K562 (cell line): ENCODE measurements around the gene TNFRSF6B. TPM values are rescaled to one million over a fixed set of nuclear protein-coding genes. Genes with fewer than 3 reads are reported as not detected.
A peak's percentile ranks its signal among the peaks of the same experiment; 100 is the strongest.

ENCODE experiments used
- ATAC-seq: fragments of 200-7000 bp; cut with Tn5 transposase; 3 replicates; pipeline ENCODE4 v1.9.1; 2020; ENCODE audit warnings: moderate library complexity
- BruUV-seq: library from RNA; stranded (reverse); fragments of 400-500 nt; replicated peaks from 2 replicates; lab custom pipeline; 2021; lab: Mats Ljungman, UMichigan
- CTCF ChIA-PET: fragments of 300-600 bp; formaldehyde crosslinking; extraction: SDS; loops from one replicate; lab custom pipeline; 2021; ENCODE audit warnings: low intra/inter-chr PET ratio; lab: Yijun Ruan, JAX
- POLR2A ChIA-PET: fragments of 300-600, 350-650 bp; sonication (Branson Sonifier 250); formaldehyde crosslinking; extraction: SDS; loops from one replicate; lab custom pipeline; 2021; ENCODE audit warnings: antibody characterized with exemption, inconsistent platforms; lab: Yijun Ruan, JAX
- DNase-seq, 4 experiments: peaks; one replicate each; pipeline versions ENCODE4 v3.0.0 to v3.0.0-alpha.2; 2011 to 2018; ENCODE audit warnings: low spot score in 3 of 4, mixed read lengths in 3 of 4; ENCODE audit errors: extremely low read depth in 1 of 4
- FAIRE-seq: peaks from 2 replicates; lab custom pipeline; 2011; peaks lifted over from hg19 to GRCh38; lab: Jason Lieb, UNC
- H2AFZ ChIP-seq: 2 replicates; pipeline ENCODE4 v1.6.0; 2011; ENCODE audit warnings: low read depth, low read length, control low read depth, inconsistent platforms
- H3K27ac ChIP-seq: fragments of 200-600 bp; 3 replicates; pipeline ENCODE4 v1.8.0; 2011; ENCODE audit warnings: low read depth, mild to moderate bottlenecking, control low read depth, inconsistent platforms, low read length, moderate library complexity, mixed read lengths; ENCODE audit errors: extremely low read depth
- H3K27me3 ChIP-seq, 2 experiments: fragments of 300-600 bp in 1 of 2; 2 replicates in 1 of 2; 3 replicates in 1 of 2; pipeline versions ENCODE4 v1.6.0 to v1.8.0; 2011; ENCODE audit warnings: inconsistent platforms in 2 of 2, low read length in 2 of 2, mild to moderate bottlenecking in 1 of 2, mixed read lengths in 1 of 2, moderate library complexity in 1 of 2; ENCODE audit not compliant: control insufficient read depth in 2 of 2, insufficient read depth in 2 of 2
- H3K36me3 ChIP-seq: fragments of 300-600 bp; 3 replicates; pipeline ENCODE4 v1.8.0; 2011; ENCODE audit warnings: mild to moderate bottlenecking, low read length, inconsistent platforms; ENCODE audit not compliant: control insufficient read depth, insufficient read depth
- H3K4me1 ChIP-seq, 2 experiments: fragments of 200-600 bp in 1 of 2; replicated peaks in 1 of 2; 2 replicates in 1 of 2; 3 replicates in 1 of 2; pipeline versions ENCODE4 v1.5.1 to v1.8.0; 2011; ENCODE audit warnings: inconsistent platforms in 2 of 2, low read length in 2 of 2, mild to moderate bottlenecking in 1 of 2, mixed read lengths in 1 of 2, moderate library complexity in 1 of 2; ENCODE audit not compliant: control insufficient read depth in 2 of 2, insufficient read depth in 2 of 2
- H3K4me2 ChIP-seq: 2 replicates; pipeline ENCODE4 v1.6.1; 2011; ENCODE audit warnings: low read length, control low read depth, inconsistent platforms, mixed read lengths; ENCODE audit not compliant: insufficient read depth
- H3K4me3 ChIP-seq: fragments of 200-600 bp; sonication (generic), shearing (Covaris generic); 2 replicates; pipeline ENCODE4 v1.5.1; 2016; ENCODE audit warnings: control low read depth, inconsistent platforms
- H3K79me2 ChIP-seq: fragments of 200-600 bp; 3 replicates; pipeline ENCODE4 v1.8.0; 2011; ENCODE audit warnings: low read length, inconsistent platforms; ENCODE audit not compliant: control insufficient read depth, insufficient read depth
- H3K9ac ChIP-seq, 2 experiments: 2 replicates each; pipeline versions ENCODE4 v1.6.0 to v1.6.1; 2011; ENCODE audit warnings: low read depth in 2 of 2, low read length in 2 of 2, control low read depth in 1 of 2, inconsistent platforms in 1 of 2, mild to moderate bottlenecking in 1 of 2, mixed read lengths in 1 of 2; ENCODE audit not compliant: insufficient read depth in 1 of 2
- H3K9me1 ChIP-seq: one replicate; pipeline ENCODE4 v1.6.0; 2011; ENCODE audit warnings: inconsistent platforms, mild to moderate bottlenecking, low read length, moderate library complexity; ENCODE audit not compliant: control insufficient read depth, insufficient read depth
- H3K9me3 ChIP-seq: replicated peaks from 2 replicates; pipeline ENCODE4 v1.5.1; 2011; ENCODE audit warnings: low read depth, low read length, inconsistent platforms; ENCODE audit not compliant: control insufficient read depth, insufficient read depth
- H4K20me1 ChIP-seq: replicated peaks from 2 replicates; pipeline ENCODE4 v1.6.1; 2011; ENCODE audit warnings: low read length, inconsistent platforms, mixed read lengths; ENCODE audit not compliant: control insufficient read depth, insufficient read depth
- CEBPG ChIP-seq, 3 experiments: fragments of 200-800 bp in 1 of 3; sonication (Bioruptor generic) in 1 of 3; sonication (generic) in 1 of 3; formaldehyde crosslinking in 1 of 3; IDR thresholded peaks in 2 of 3; conservative IDR thresholded peaks in 1 of 3; 2 replicates each; pipeline versions ENCODE4 v1.6.1 to v1.8.0; 2016 to 2022; ENCODE audit warnings: missing compliant biosample characterization in 2 of 3, missing genetic modification characterization in 2 of 3, mild to moderate bottlenecking in 1 of 3, missing genetic modification reagents in 1 of 3
- CTBP1 ChIP-seq: fragments of 450-650 bp; IDR thresholded peaks from 2 replicates; pipeline ENCODE4 v1.6.1; 2016; ENCODE audit warnings: borderline replicate concordance
- FOXM1 ChIP-seq, 2 experiments: fragments of 450-650 bp in 1 of 2; sonication (generic) in 1 of 2; formaldehyde crosslinking in 1 of 2; IDR thresholded peaks; 2 replicates each; pipeline versions ENCODE4 v1.6.1 to v1.9.0; 2017 to 2022; ENCODE audit warnings: low read depth in 2 of 2, mild to moderate bottlenecking in 2 of 2, missing genetic modification reagents in 1 of 2, moderate library complexity in 1 of 2
- GABPB2 ChIP-seq: fragments of 250-450 bp; sonication (Bioruptor Pico); conservative IDR thresholded peaks from 2 replicates; pipeline ENCODE4 v1.5.1; 2021; ENCODE audit warnings: mild to moderate bottlenecking
- GMEB1 ChIP-seq: fragments of 250-450 bp; sonication (Bioruptor Pico); IDR thresholded peaks from 2 replicates; pipeline ENCODE4 v1.4.0; 2020; ENCODE audit warnings: mild to moderate bottlenecking
- NONO ChIP-seq, 2 experiments: fragments of 200-400 bp in 1 of 2; fragments of 450-650 bp in 1 of 2; formaldehyde crosslinking in 1 of 2; IDR thresholded peaks; 2 replicates each; pipeline ENCODE4 v1.6.1; 2017; ENCODE audit warnings: low read depth in 2 of 2, mild to moderate bottlenecking in 2 of 2, moderate library complexity in 2 of 2, low read length in 1 of 2
- WGBS: fragments of 100-300 bp; shearing (Covaris generic); methylation state at CpG from one replicate; pipeline ENCODE4 v1.1.6; 2016; ENCODE audit warnings: low coverage, mixed read lengths; ENCODE audit not compliant: insufficient coverage; ENCODE audit errors: missing lambda C conversion rate; 5-methylcytosine and 5-hydroxymethylcytosine counted together
- in situ Hi-C: fragments of 300-500 bp; cut with MboI; formaldehyde crosslinking; loops from 4 replicates; pipeline ENCODE4 v1.15.0; 2018; ENCODE audit warnings: inconsistent platforms, mixed read lengths
- intact Hi-C: fragments of 100-400 bp; cut with micrococcal nuclease; formaldehyde crosslinking; loops from 2 replicates; pipeline ENCODE4 v1.14.2; 2022
- polyA plus RNA-seq, 8 experiments: library from polyadenylated mRNA; depleted of rRNA in 4 of 8; stranded (reverse) in 5 of 8; unstranded in 3 of 8; fragments of >200 nt; fragmentation: Nextera tagmentation in 2 of 8; fragmentation: Illumina TruSeq in 1 of 8; extraction: Ambion mirVana in 2 of 8; extraction: Trizol in 1 of 8; gene quantifications; 2 replicates each; pipeline versions ENCODE4 v1.2.1 to v1.2.3, GENCODE V29; 2011 to 2014; ENCODE audit warnings: inconsistent platforms in 1 of 8, missing spikeins in 1 of 8
- total RNA-seq, 7 experiments: library from RNA; depleted of rRNA in 6 of 7; stranded (reverse); fragments of >200 nt in 6 of 7; fragmentation: Illumina TruSeq in 2 of 7; extraction: Trizol in 2 of 7; gene quantifications; 2 replicates each; pipeline versions ENCODE4 v1.2.1 to v1.2.3, GENCODE V29; 2011 to 2021; ENCODE audit warnings: low replicate concordance in 1 of 7

TNFRSF6B gene
- total and polyA plus RNA-seq, 9 of the 15 experiments (the other 6 are each of a cell fraction or from before 2014, with no cell fraction given) = 0.10 to 3.5 (median 0.32) TPM; not detected in 6

- Histone ChIP-seq H3K27ac (no peak overlapping the region), H4K20me1 (no peaks in the 10 kb centered on the region; the same call in 1 of the 2 replicates)
- POLR2A ChIA-PET = interaction anchor here (0.8 to 2.0 kb wide), 2 partner anchors 35 to 123 kb away, joined by 4 to 7 read pairs; partner anchors contain the start of genes ARFRP1, TPD52L2 and ZGPAT
Measured at GRCh38 chr20:63742381-63743024, 46.1 kb downstream of the TNFRSF6B start.

More at GRCh38 chr20:63742381-63743024, 46.1 kb downstream of the TNFRSF6B start:
- 94% methylated on average over 19 of the region's 37 CpGs for WGBS
- H3K4me1 ChIP-seq = peaks cover 11 to 76% of the 10 kb centered on the region in 2 experiments
- DNase-seq = peak in 2 of 4 experiments; percentile 5 to 17
- no TSS peak for BruUV-seq
- CTCF ChIA-PET = no interaction called here
- no peak overlapping the region for H3K4me3 ChIP-seq
- no peaks in the 10 kb centered on the region for H3K9me3 ChIP-seq
- no peak overlapping the region for H2AFZ ChIP-seq
- no peak overlapping the region for H3K4me2 ChIP-seq
- no peak for FAIRE-seq
- ATAC-seq = no peak
- in situ Hi-C loops (no loop called here), intact Hi-C loops (no loop called here)
- H3K9ac ChIP-seq = peak overlapping the region in 1 of 2 experiments; percentile 96; a peak in 2 of 4 replicates
- TF ChIP-seq NONO (IDR thresholded peaks at IDR 0.05; ENCODE audit: low read depth in 2 of 2, low read length in 1 of 2) (no peak), FOXM1 (IDR thresholded peaks at IDR 0.05; ENCODE audit: low read depth) (no peak), FOXM1 (CRISPR knock-in tag; IDR thresholded peaks at IDR 0.05; ENCODE audit: low read depth) (no peak), GABPB2 (no peak), CTBP1 (no peak), CEBPG (CRISPR knock-in tag; IDR thresholded peaks at IDR 0.05) (no peak), CEBPG (tag; conservative IDR thresholded peaks at IDR 0.05 in 1 of 2, IDR thresholded peaks at IDR 0.05 in 1 of 2) (no peak), GMEB1 (CRISPR knock-in tag) (no peak)
- H3K79me2 ChIP-seq = peaks cover 16% of the 10 kb centered on the region
- H3K9me1 ChIP-seq = no peaks in the 10 kb centered on the region
- no peaks in the 10 kb centered on the region for H3K27me3 ChIP-seq
- peaks cover 35% of the 10 kb centered on the region; the same call in 1 of the 3 replicates for H3K36me3 ChIP-seq
